NCI-H1694 (cell line): Measurements from ENCODE around the gene MRM3.
"Not testable (repeated sequence)": the region's sequence is repeated elsewhere in the genome, so short reads cannot be mapped to it uniquely, and the experiment has no call there.

Source experiments
- DNase-seq: peaks from one replicate; lab custom pipeline; 2025; lab: John Stamatoyannopoulos, UW

Gene MRM3

GRCh38 chr17:781805-782731, at the start of gene MRM3, which contains the start of gene GLOD4:
Gene MRM3 (plus strand): TSS chr17:782353. CDS start chr17:782379, 26 bp downstream.
Gene GLOD4 (minus strand): TSS chr17:782280. CDS start chr17:782255, 25 bp downstream.
- peak; percentile 79 for DNase-seq

- no peak for DNase-seq
These were observed 49.0 kb upstream of the MRM3 start for GRCh38 chr17:732902-733720.

- no peak for DNase-seq
These were observed 48.4 kb upstream of the MRM3 start for GRCh38 chr17:733743-734142.

GRCh38 chr17:737561-738113, 44.5 kb upstream of the MRM3 start:
- DNase-seq, result no peak

- DNase-seq, result no peak
These were observed 41.7 kb upstream of the MRM3 start for GRCh38 chr17:740240-741017.

- no peak for DNase-seq
These were observed 39.9 kb upstream of the MRM3 start for GRCh38 chr17:742147-742793.

GRCh38 chr17:743139-743538, 39.0 kb upstream of the MRM3 start:
- DNase-seq, result no peak

GRCh38 chr17:744937-745336, 37.2 kb upstream of the MRM3 start:
- no peak for DNase-seq

- no peak for DNase-seq
These were observed 36.7 kb upstream of the MRM3 start for GRCh38 chr17:745406-745805.

GRCh38 chr17:746181-746580, 36.0 kb upstream of the MRM3 start:
- DNase-seq, result no peak

GRCh38 chr17:746783-747629, 35.1 kb upstream of the MRM3 start:
- no peak for DNase-seq

- not testable (repeated sequence) for DNase-seq
These were observed 33.5 kb upstream of the MRM3 start for GRCh38 chr17:748604-749003.

- not testable (repeated sequence) for DNase-seq
These were observed 32.8 kb upstream of the MRM3 start for GRCh38 chr17:749359-749758.

GRCh38 chr17:750431-751037, 31.6 kb upstream of the MRM3 start:
- no peak for DNase-seq

- no peak for DNase-seq
These were observed 30.7 kb upstream of the MRM3 start for GRCh38 chr17:751269-752001.

GRCh38 chr17:752002-752619, 30.0 kb upstream of the MRM3 start, which contains the start of gene GEMIN4:
Gene GEMIN4 (minus strand): TSS chr17:752264. CDS start chr17:752142, 122 bp downstream.
- peak; percentile 81 for DNase-seq

GRCh38 chr17:752620-753219, 29.4 kb upstream of the MRM3 start:
- DNase-seq, result peak; percentile 29

GRCh38 chr17:753418-753817, 28.7 kb upstream of the MRM3 start:
- DNase-seq, result no peak
